Parathyroid adenoma (tissue), 2 donors: ENCODE results near the gene SNX25.

Experiments used
- H2AFZ ChIP-seq: fragments of 300-600 bp; sonication (generic); one replicate; pipeline ENCODE4 v1.7.0; 2017; ENCODE audit warnings: antibody characterized with exemption, mild to moderate bottlenecking
- H3K27ac ChIP-seq: fragments of 300-600 bp; sonication (generic); one replicate; pipeline ENCODE4 v1.7.0; 2017
- H3K27me3 ChIP-seq: fragments of 300-600 bp; sonication (generic); one replicate; pipeline ENCODE4 v1.7.0; 2017; ENCODE audit warnings: low read length; ENCODE audit not compliant: control insufficient read depth, insufficient read depth
- H3K36me3 ChIP-seq: fragments of 300-600 bp; sonication (generic); one replicate; pipeline ENCODE4 v1.7.0; 2017; ENCODE audit warnings: low read length; ENCODE audit not compliant: control insufficient read depth, insufficient read depth
- H3K4me1 ChIP-seq: fragments of 300-600 bp; sonication (generic); one replicate; pipeline ENCODE4 v1.7.0; 2017; ENCODE audit warnings: control low read depth
- H3K4me2 ChIP-seq: fragments of 300-600 bp; sonication (generic); one replicate; pipeline ENCODE4 v1.7.0; 2017; ENCODE audit warnings: low read length
- H3K4me3 ChIP-seq: fragments of 300-600 bp; sonication (generic); one replicate; pipeline ENCODE4 v1.7.0; 2017; ENCODE audit warnings: low read depth, low read length
- H3K79me2 ChIP-seq: fragments of 300-600 bp; sonication (generic); one replicate; pipeline ENCODE4 v1.7.0; 2017; ENCODE audit warnings: control low read depth
- H3K9ac ChIP-seq: fragments of 300-600 bp; sonication (generic); one replicate; pipeline ENCODE4 v1.7.0; 2017; ENCODE audit warnings: mild to moderate bottlenecking
- H3K9me3 ChIP-seq: fragments of 300-600 bp; sonication (generic); one replicate; pipeline ENCODE4 v1.7.0; 2017; ENCODE audit warnings: low read length; ENCODE audit not compliant: control insufficient read depth
- TF ChIP-seq, protein P1 (sequence below): fragments of 300-600 bp; sonication (generic); IDR thresholded peaks from one replicate; pipeline ENCODE4 v1.7.0; 2017; ENCODE audit warnings: antibody characterized with exemption, mild to moderate bottlenecking
- donor health status: primary hyperparathyroidism.

The SNX25 gene

DNA sequence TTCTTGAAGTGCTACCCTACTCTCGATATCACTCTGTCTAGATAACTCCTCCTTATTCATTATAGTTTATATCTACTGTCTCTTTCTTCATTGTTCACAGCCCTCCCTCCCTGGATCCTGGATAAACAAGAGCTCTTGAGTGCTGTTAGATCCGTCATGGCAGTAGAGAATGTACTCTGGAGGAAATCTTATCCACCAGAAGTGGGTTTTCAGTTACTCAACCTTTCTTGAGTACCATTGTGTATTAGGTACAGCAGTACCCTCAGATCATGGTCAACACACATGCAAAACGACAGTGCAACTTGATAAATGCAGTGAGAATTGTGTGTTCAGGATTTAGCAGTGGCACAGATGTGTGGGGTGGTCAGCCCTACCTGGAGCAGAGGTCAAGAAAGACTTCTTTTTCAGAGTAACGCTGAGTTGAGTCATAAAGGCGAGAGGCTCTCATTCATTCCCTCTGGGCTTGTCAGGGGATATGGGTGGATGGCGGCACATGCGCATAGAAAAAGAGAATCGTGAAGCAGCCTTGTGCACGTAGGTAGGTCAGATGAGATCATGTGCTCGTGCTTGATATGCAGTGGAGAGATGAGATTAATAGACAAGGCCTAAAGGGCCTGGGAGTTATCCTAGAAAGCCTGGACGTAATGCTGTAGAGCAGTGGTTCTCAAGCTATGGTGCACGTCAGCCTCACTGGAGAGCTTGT lies 89.5 kb downstream of the SNX25 start:
- Histone ChIP-seq H3K9ac (no peak overlapping the region), H3K4me1 (no peaks in the 10 kb centered on the region), H3K36me3 (no peaks in the 10 kb centered on the region), H3K4me3 (no peak overlapping the region), H2AFZ (no peak overlapping the region), H3K4me2 (no peak overlapping the region), H3K27me3 (no peaks in the 10 kb centered on the region), H3K79me2 (no peaks in the 10 kb centered on the region), H3K27ac (no peak overlapping the region), H3K9me3 (no peaks in the 10 kb centered on the region)
- TF ChIP-seq, protein P1, sequence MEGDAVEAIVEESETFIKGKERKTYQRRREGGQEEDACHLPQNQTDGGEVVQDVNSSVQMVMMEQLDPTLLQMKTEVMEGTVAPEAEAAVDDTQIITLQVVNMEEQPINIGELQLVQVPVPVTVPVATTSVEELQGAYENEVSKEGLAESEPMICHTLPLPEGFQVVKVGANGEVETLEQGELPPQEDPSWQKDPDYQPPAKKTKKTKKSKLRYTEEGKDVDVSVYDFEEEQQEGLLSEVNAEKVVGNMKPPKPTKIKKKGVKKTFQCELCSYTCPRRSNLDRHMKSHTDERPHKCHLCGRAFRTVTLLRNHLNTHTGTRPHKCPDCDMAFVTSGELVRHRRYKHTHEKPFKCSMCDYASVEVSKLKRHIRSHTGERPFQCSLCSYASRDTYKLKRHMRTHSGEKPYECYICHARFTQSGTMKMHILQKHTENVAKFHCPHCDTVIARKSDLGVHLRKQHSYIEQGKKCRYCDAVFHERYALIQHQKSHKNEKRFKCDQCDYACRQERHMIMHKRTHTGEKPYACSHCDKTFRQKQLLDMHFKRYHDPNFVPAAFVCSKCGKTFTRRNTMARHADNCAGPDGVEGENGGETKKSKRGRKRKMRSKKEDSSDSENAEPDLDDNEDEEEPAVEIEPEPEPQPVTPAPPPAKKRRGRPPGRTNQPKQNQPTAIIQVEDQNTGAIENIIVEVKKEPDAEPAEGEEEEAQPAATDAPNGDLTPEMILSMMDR = no peak

DNA sequence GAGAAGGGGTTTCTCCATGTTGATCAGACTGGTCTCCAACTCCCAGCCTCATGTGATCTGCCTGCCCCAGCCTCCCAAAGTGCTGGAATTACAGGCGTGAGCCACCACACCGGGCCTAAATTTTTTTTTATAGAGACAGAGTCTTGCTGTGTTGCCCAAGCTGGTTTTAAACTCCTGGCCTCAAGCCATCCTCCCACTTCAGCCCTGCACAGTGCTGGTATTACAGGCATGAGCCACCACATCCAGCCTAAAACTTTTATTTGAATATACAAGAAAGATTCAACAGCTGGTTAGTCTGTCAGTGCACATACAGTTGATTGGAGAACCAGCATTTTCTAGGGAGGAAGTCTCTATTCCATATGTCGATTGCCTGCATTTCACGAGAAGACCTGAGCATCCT lies 95.1 kb downstream of the SNX25 start:
- H3K9me3 ChIP-seq = no peaks in the 10 kb centered on the region

DNA sequence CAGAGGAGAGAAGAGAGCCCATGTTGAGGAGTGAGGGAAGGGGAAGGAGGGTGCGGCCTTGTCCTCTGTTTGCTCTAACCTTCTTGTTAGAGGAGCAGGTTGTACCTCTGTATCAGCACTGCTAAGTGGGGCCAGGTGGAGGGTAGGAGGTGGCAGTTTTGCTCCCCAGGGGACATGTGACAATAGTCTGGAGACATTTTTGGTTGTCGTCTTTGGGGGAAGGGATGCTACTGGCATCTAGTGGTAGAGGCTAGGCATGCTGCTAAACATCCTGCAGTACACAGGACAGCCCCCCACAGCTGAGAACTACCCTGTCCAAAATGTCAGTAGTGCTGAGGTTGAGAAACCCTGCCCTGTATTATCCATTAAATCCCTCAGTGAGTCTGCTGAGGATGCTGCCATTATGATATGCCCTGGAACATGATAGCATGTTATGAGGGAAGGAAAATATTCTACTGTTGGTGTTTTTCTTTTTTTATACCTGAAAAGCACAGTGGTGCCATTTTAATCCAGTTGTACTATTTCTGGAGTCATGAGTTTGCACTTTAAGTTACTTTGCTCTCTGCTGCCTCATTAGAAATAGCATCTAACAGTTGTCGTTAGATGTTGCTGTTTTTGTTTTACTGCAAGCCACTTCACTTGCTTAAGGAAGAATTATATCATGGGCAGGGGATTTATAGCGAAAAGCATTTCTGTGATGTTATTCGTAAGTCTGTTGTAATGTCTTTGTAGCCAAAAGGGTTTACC lies 95.7 kb downstream of the SNX25 start:
- no peak overlapping the region for H3K4me2 ChIP-seq
- no peaks in the 10 kb centered on the region for H3K9me3 ChIP-seq
- H3K27me3 ChIP-seq = no peaks in the 10 kb centered on the region
- no peak overlapping the region for H3K4me3 ChIP-seq
- no peak overlapping the region for H3K9ac ChIP-seq
- TF ChIP-seq, protein P1 = no peak
- H3K79me2 ChIP-seq = no peaks in the 10 kb centered on the region
- no peak overlapping the region for H3K27ac ChIP-seq
- no peaks in the 10 kb centered on the region for H3K4me1 ChIP-seq
- H3K36me3 ChIP-seq = no peaks in the 10 kb centered on the region
- H2AFZ ChIP-seq = no peak overlapping the region

More for the DNA sequence above, 95.1 kb downstream of the SNX25 start:
- Histone ChIP-seq H3K27ac (no peak overlapping the region), H3K4me2 (no peak overlapping the region), H3K9ac (no peak overlapping the region), H3K27me3 (no peaks in the 10 kb centered on the region), H3K4me1 (no peaks in the 10 kb centered on the region), H2AFZ (no peak overlapping the region), H3K36me3 (no peaks in the 10 kb centered on the region), H3K4me3 (no peak overlapping the region), H3K79me2 (no peaks in the 10 kb centered on the region)
- TF ChIP-seq, protein P1 = no peak

DNA sequence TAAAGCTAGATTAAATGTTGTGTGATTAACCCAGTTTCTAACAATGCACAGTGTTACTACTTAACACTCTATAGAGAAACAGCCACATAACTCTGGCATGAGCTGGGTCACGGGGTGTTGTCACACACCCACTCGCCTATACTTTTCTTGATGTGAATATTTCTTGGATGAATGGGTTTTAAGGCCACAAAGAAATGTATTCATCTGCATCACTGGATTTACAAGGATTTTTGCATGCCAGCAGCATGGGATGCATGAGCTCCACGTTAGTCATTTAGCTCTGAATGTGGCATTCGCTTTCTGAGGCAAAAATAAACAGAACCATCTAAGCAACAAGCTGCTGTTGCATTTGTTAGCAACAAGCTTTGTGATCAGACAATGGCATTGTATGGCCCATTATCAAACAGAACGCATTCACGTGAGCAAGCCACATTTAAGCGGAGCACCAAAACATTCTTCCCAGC lies 96.6 kb downstream of the SNX25 start:
- Histone ChIP-seq H3K36me3 (no peaks in the 10 kb centered on the region), H2AFZ (no peak overlapping the region), H3K4me3 (no peak overlapping the region), H3K9ac (no peak overlapping the region), H3K79me2 (no peaks in the 10 kb centered on the region), H3K9me3 (no peaks in the 10 kb centered on the region), H3K27ac (no peak overlapping the region), H3K27me3 (no peaks in the 10 kb centered on the region), H3K4me2 (no peak overlapping the region), H3K4me1 (no peaks in the 10 kb centered on the region)
- TF ChIP-seq, protein P1 = no peak
